Spleen (tissue), 11 donors: ENCODE results near the gene SLC10A6. TPM values are rescaled to one million over a fixed set of nuclear protein-coding genes. Genes with fewer than 3 reads are reported as not detected.

Source experiments
- DNase-seq: peaks from one replicate; pipeline ENCODE4 v3.0.0-alpha.2; 2020
- H3K27ac ChIP-seq, 8 donors: fragments of 200-600 bp; sonication (generic) in 7 of 8; 1 replicate in 4 of 8; 2 replicates in 4 of 8; pipeline versions ENCODE4 v1.5.0 to v1.8.0; 2016 to 2021; ENCODE audit warnings: inconsistent platforms in 4 of 8, mild to moderate bottlenecking in 4 of 8, moderate library complexity in 1 of 8
- H3K27me3 ChIP-seq, 7 donors: fragments of 200-600 bp; sonication (generic) in 6 of 7; replicated peaks in 1 of 7; 1 replicate in 4 of 7; 2 replicates in 3 of 7; pipeline versions ENCODE4 v1.5.0 to v1.8.0; 2016 to 2021; ENCODE audit warnings: inconsistent platforms in 3 of 7, mild to moderate bottlenecking in 1 of 7
- H3K36me3 ChIP-seq, 6 donors: fragments of 200-600 bp; sonication (generic) in 5 of 6; 1 replicate in 4 of 6; 2 replicates in 2 of 6; pipeline versions ENCODE4 v1.5.0 to v1.8.0; 2016 to 2021; ENCODE audit warnings: inconsistent platforms in 2 of 6
- H3K4me1 ChIP-seq, 6 donors: fragments of 200-600 bp; sonication (generic) in 5 of 6; 1 replicate in 3 of 6; 2 replicates in 3 of 6; pipeline versions ENCODE4 v1.5.0 to v1.8.0; 2016 to 2021; ENCODE audit warnings: inconsistent platforms in 3 of 6
- H3K4me3 ChIP-seq, 8 donors: fragments of 200-600 bp; sonication (generic) in 7 of 8; 1 replicate in 4 of 8; 2 replicates in 4 of 8; pipeline versions ENCODE4 v1.5.0 to v1.8.0; 2016 to 2021; ENCODE audit warnings: inconsistent platforms in 4 of 8, mild to moderate bottlenecking in 4 of 8, moderate library complexity in 2 of 8
- H3K9me3 ChIP-seq, 8 donors: fragments of 200-600 bp; sonication (generic) in 7 of 8; 1 replicate in 4 of 8; 2 replicates in 4 of 8; pipeline versions ENCODE4 v1.5.0 to v1.8.0; 2016 to 2021; ENCODE audit warnings: inconsistent platforms in 4 of 8
- POLR2A ChIP-seq, 3 donors: fragments of 450-650 bp; IDR thresholded peaks; one replicate each; pipeline ENCODE4 v1.5.1; 2017; ENCODE audit warnings: antibody characterized with exemption in 3 of 3, mild to moderate bottlenecking in 1 of 3
- POLR2AphosphoS5 ChIP-seq, 3 donors: sonication (generic); formaldehyde crosslinking; IDR thresholded peaks; one replicate each; pipeline ENCODE4 v1.5.1; 2017; ENCODE audit warnings: antibody characterized with exemption in 3 of 3
- WGBS, 5 donors: extraction: QIAGEN DNeasy Blood & Tissue Kit in 3 of 5; methylation state at CpG; one replicate each; pipeline versions ENCODE4 v1.1.5 to v1.1.7; 2013 to 2018; 5-methylcytosine and 5-hydroxymethylcytosine counted together
- intact Hi-C: fragments of 100-400 bp; cut with DNase I; formaldehyde crosslinking; loops from one replicate; pipeline ENCODE4 v1.15.0; 2023; ENCODE audit warnings: low total_unique reads
- polyA plus RNA-seq, 3 donors: library from polyadenylated mRNA; stranded (reverse); fragments of 200-250 nt; gene quantifications; one replicate each; pipeline ENCODE4 v1.2.1, GENCODE V29; 2013
- total RNA-seq, 7 donors: library from RNA; depleted of rRNA in 3 of 7; stranded (reverse); fragments of >200 nt in 3 of 7; fragmentation: NEBNext Ultra II Directional in 4 of 7; extraction: Animal tissue kit (Norgen Biotek cat#: 25700) in 4 of 7; gene quantifications; one replicate each; pipeline versions ENCODE4 v1.1.0 to v1.2.1, GENCODE V29; 2016 to 2021
- TF ChIP-seq, protein P1 (sequence below), 11 experiments: fragments of 200-600 bp in 7 of 11; fragments of 450-650 bp in 4 of 11; sonication (generic) in 4 of 11; IDR thresholded peaks in 8 of 11; conservative IDR thresholded peaks in 3 of 11; 1 replicate in 7 of 11; 2 replicates in 4 of 11; pipeline versions ENCODE4 v1.4.0 to v1.8.0; 2016 to 2021; ENCODE audit warnings: antibody characterized with exemption in 11 of 11, inconsistent platforms in 4 of 11, mild to moderate bottlenecking in 1 of 11
- donor health status: healthy with polysubstance abuse.
- donor health status: DM: no; HTN: no; CAD: no; lungs with moderate emphysema.
- donor health status: DM: no; HTN: no; CAD: no.
- donor health status: Bipolar disorder and iron deficiency.
- donor health status: healthy.
- donor health status: DM: no; HTN: no; CAD: no.
- donor health status: DM: yes; HTN: yes; CAD: no.

The SLC10A6 gene
- total and polyA plus RNA-seq, 10 donors, result 0.49 to 3.7 (median 1.1) TPM; not detected in 4

DNA sequence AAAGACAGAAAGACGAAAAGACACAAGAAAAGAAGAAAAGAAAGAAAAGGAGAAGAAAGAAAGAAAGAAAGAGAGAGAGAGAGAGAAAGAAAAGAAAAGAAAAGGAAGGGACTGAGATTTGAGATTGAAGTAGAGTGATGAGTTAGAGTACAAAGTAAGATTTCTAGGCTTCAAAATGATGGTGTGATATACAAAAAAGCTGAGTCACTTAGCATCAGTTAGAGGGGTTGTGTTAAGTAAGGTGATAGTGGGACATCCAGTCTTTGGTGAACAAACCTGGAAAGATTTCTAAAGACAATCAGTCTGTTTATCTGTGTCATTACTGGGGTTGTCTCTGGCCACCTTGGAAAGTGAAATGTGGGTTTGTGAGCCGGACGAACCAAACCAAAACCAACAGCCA is 13.5 kb downstream of the SLC10A6 start:
- no peaks in the 10 kb centered on the region for H3K27me3 ChIP-seq
- intact Hi-C loops, result no loop called here
- no peak overlapping the region for H3K27ac ChIP-seq
- no peaks in the 10 kb centered on the region for H3K36me3 ChIP-seq
- no peak for DNase-seq
- no peaks in the 10 kb centered on the region for H3K9me3 ChIP-seq
- WGBS, 5 donors, result 48 to 73% (median 66%) methylated on average over 3 of the region's 3 CpGs
- no peak for TF ChIP-seq POLR2A (IDR thresholded peaks at IDR 0.05)
- TF ChIP-seq, protein P1, sequence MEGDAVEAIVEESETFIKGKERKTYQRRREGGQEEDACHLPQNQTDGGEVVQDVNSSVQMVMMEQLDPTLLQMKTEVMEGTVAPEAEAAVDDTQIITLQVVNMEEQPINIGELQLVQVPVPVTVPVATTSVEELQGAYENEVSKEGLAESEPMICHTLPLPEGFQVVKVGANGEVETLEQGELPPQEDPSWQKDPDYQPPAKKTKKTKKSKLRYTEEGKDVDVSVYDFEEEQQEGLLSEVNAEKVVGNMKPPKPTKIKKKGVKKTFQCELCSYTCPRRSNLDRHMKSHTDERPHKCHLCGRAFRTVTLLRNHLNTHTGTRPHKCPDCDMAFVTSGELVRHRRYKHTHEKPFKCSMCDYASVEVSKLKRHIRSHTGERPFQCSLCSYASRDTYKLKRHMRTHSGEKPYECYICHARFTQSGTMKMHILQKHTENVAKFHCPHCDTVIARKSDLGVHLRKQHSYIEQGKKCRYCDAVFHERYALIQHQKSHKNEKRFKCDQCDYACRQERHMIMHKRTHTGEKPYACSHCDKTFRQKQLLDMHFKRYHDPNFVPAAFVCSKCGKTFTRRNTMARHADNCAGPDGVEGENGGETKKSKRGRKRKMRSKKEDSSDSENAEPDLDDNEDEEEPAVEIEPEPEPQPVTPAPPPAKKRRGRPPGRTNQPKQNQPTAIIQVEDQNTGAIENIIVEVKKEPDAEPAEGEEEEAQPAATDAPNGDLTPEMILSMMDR (IDR thresholded peaks at IDR 0.05 in 8 of 11, conservative IDR thresholded peaks at IDR 0.05 in 3 of 11), result no peak
- no peak for TF ChIP-seq POLR2AphosphoS5 (IDR thresholded peaks at IDR 0.05)
- H3K4me3 ChIP-seq, result no peak overlapping the region
- H3K4me1 ChIP-seq, result no peaks in the 10 kb centered on the region

DNA sequence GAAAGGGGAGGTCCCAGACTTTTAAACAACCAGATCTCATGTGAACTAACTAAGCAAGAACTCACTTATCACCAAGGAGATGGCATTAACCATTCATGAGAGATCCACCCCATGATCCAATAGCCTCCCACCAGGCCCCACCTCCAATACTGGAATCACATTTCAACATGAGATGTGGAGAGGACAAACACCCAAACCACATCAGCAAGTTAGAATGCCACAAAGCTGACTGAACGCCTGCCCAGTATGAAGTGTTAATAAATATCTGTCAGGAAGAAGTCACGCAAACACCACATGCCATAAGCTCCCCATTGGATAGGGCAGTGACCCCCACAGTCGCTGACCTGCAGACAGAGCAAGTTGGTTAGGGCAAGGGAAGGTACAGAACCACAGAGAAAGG is 14.3 kb downstream of the SLC10A6 start:
- TF ChIP-seq, protein P1 (IDR thresholded peaks at IDR 0.05 in 8 of 11, conservative IDR thresholded peaks at IDR 0.05 in 3 of 11), result no peak
- TF ChIP-seq POLR2AphosphoS5 (IDR thresholded peaks at IDR 0.05), result no peak
- TF ChIP-seq POLR2A (IDR thresholded peaks at IDR 0.05), result no peak
- Histone ChIP-seq H3K4me3 (no peak overlapping the region), H3K4me1 (no peaks in the 10 kb centered on the region), H3K36me3 (no peaks in the 10 kb centered on the region), H3K27ac (no peak overlapping the region), H3K9me3 (no peaks in the 10 kb centered on the region), H3K27me3 (no peaks in the 10 kb centered on the region)
- no peak for DNase-seq
- intact Hi-C loops, result no loop called here
- WGBS, 5 donors, result 85 to 90% (median 86%) methylated on average over 3 of the region's 3 CpGs

DNA sequence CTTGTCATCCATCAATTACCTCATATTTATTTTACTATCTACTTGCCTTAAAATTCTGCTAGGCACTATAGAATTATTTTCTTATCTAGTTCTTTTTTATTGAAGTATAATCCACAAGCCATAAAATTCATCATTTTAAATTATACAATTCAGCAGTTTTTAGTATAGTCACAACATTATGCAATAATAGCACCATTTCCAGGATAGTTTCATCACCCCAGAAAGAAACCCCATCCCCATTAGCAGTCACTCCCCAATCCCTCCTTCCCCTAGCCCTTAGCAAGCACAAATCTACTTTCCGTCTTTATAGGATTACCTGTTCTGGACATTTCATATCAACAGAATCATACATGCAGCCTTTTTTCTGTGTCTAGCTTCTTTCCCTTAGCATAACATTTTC is 15.6 kb downstream of the SLC10A6 start:
- TF ChIP-seq, protein P1 (IDR thresholded peaks at IDR 0.05 in 8 of 11, conservative IDR thresholded peaks at IDR 0.05 in 3 of 11), result no peak
- TF ChIP-seq POLR2AphosphoS5 (IDR thresholded peaks at IDR 0.05), result no peak
- TF ChIP-seq POLR2A (IDR thresholded peaks at IDR 0.05), result no peak
- 90 to 98% (median 93%) methylated on average over 1 of the region's 1 CpG for WGBS, 5 donors
- H3K4me3 ChIP-seq, result no peak overlapping the region
- H3K27me3 ChIP-seq, result no peaks in the 10 kb centered on the region
- H3K9me3 ChIP-seq, result no peaks in the 10 kb centered on the region
- intact Hi-C loops, result no loop called here
- no peak for DNase-seq
- no peaks in the 10 kb centered on the region for H3K36me3 ChIP-seq
- H3K4me1 ChIP-seq, result no peaks in the 10 kb centered on the region
- no peak overlapping the region for H3K27ac ChIP-seq

DNA sequence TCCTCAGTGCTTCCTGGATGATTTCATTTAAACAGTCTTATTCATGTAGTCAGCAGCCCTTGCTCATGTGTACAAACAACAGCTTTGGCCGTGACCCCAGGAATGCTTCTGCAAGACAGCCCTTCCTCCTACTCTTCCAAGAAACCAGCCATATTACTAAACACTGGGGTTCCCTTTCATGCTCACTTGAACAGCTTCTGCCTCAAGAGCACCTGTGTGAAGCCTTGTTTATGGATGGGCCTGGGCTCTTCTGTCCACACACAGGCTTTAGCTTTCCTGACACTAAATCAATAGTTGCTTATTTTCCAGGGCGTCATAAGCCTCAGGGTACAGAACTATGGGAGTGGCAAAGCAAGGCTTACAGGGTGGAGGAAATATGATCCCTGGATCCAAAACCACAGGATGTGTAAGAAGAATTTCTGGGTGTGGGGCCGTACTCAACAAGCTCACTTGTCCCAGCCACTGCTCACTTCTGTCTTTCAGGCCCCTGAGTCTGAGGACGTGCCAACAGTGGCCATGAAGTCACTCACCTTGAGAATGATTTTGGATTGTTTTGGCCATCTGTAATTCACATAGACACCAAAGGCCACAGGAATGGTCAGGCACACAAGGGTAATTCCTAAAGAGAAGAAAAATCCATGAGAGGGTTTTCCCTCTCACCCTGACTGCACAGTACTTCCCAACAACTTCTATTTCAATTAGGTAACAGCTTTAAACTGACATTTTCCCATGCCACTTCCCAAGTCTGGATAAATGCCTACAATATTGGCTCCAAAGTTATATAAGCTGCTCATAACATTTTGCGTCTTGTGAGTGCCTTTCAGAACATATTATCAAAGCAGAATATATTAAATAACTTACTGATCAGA is 17.7 kb downstream of the SLC10A6 start:
- H3K36me3 ChIP-seq, result no peaks in the 10 kb centered on the region
- H3K27ac ChIP-seq, result no peak overlapping the region
- H3K4me1 ChIP-seq, result no peaks in the 10 kb centered on the region
- DNase-seq, result no peak
- H3K9me3 ChIP-seq, result no peaks in the 10 kb centered on the region
- intact Hi-C loops, result no loop called here
- TF ChIP-seq POLR2A (IDR thresholded peaks at IDR 0.05) (no peak), POLR2AphosphoS5 (IDR thresholded peaks at IDR 0.05) (no peak)
- TF ChIP-seq, protein P1 (IDR thresholded peaks at IDR 0.05 in 8 of 11, conservative IDR thresholded peaks at IDR 0.05 in 3 of 11), result no peak
- H3K27me3 ChIP-seq, result no peaks in the 10 kb centered on the region
- H3K4me3 ChIP-seq, result no peak overlapping the region
- 78 to 89% (median 81%) methylated on average over 5 of the region's 5 CpGs for WGBS, 5 donors
